Right renal cortex interstitium (tissue), 3 donors: ENCODE results near the gene SLC38A6. TPM values are rescaled to one million over a fixed set of nuclear protein-coding genes. Genes with fewer than 3 reads are reported as not detected.

Source experiments
- DNase-seq, 3 donors: peaks; one replicate each; pipeline ENCODE4 v3.0.0-alpha.2; 2013; ENCODE audit warnings: low read depth in 3 of 3, low spot score in 2 of 3
- polyA plus RNA-seq, 3 donors: library from polyadenylated mRNA; unstranded; fragments of 120-200 nt; gene quantifications; one replicate each; pipeline ENCODE4 v1.2.1, GENCODE V29; 2013; ENCODE audit not compliant: insufficient read length in 3 of 3

Gene SLC38A6
- 10 to 100 TPM; 20.4 to 21.8 (median 21.6) TPM for polyA plus RNA-seq

GRCh38 chr14:60980811-60981632 lies at the start of gene SLC38A6, which contains the start of gene TRMT5:
SLC38A6 (plus strand) TSS chr14:60981245; CDS start chr14:60981278, 33 bp downstream.
TRMT5 (minus strand) TSS chr14:60981079; CDS start chr14:60980973, 106 bp downstream.
- peak; percentile 86 to 89 (median 89) for DNase-seq

DNA sequence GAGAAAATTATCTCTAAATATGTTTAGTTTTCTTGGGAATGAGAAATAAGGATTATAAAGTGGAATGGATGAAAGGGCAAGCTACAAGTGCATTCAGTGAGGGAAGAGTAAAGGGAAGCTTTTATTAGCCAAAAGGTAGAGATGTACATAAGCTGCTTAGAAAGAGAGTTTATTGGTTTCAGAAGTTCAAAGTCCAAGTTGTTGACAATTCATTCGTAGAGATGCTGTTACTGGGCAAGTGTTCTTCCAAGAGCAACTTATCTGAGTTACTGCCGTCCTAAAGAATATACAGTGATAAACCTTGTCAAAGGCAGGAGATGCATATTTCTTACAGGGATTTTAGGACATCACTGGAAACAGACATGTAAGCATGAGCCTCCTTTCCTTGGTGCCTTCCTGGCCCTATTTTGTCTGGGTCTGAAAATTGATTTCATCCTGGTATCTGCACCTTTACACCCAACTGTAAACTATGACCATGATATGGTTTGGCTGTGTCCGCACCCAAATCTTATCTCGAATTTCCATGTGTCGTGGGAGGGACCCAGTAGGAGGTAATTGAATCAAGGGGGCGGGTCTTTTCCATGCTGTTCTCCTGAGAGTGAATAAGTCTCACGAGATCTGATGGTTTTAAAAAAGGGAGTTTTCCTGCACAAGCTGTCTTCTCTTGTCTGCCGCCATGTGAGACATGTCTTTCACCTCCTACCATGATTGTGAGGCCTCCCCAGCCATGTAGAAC lies 47.0 kb upstream of the SLC38A6 start:
- no peak for DNase-seq

DNA sequence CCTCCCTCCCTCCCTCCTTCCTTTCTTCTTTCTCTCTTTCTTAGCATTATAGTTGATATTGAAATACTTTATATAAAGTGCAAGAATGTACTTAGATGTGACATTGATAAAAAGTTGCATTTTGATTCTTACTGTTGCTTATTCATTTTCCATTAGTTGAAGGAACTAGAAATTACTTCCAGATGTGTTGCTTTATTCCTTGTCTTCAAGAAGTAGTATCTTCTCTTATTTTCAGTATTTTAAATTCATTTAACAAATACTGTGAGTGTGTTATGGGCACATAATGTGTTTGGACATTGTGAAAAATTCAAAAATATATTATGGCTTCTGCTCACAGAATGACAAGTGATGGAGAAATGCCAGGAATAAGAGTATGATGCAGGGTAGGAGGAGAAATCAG lies 45.7 kb upstream of the SLC38A6 start:
- DNase-seq: no peak

DNA sequence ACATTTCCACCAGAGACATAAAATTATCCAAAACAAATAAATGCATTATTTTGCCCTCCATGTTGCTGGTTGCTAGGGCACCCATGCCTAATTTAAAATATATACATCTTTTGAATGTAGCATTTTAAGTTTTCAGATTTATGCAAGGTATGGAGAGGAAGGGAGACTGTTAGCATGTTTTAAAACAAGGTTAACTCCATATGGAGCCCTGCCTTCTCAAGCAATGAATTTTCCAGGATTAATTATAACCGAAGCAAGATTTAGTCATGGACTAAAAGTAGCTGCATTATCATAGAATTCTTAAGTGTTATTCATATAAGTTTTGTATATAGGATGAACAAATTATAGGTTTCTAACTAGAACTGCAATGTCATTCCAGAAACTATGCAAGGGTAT lies 37.4 kb upstream of the SLC38A6 start:
- DNase-seq: no peak

DNA sequence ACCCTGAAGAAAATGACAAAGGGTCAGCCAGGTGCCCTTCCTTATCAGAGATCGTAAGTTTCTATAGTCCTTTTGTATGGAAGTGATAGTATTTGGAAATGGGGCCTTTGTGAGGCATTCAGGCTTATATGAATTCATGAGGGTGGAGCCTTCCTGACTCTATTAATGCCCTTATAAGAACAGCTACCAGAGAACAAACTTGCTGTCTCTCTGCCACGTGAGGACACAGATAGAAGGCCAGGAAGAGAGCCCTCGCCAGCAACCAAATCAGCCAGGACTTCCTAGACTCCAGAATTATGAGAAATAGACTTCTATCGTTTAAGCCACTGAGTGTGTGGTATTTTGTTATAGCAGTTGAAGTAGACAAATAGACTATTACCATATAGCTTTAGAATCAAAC lies 36.8 kb upstream of the SLC38A6 start:
- no peak for DNase-seq

DNA sequence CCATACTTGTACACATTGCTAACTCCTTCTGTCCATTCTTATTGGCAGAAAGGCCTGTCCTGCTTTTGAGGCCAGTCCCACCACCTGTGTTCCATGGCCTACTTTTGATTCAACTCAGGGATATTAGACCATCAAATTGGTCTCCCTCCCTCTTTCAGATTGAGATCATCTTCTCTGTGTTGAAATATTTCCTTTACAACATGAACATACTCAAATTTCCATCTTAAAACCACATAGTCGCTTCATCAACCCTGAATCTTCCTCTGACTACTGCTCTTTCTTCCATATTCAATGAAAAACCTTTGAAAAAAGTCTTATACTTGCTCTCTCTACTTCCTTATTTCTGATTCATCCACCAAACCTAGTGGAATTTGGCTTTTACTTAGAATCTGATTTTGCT lies 35.1 kb upstream of the SLC38A6 start:
- DNase-seq: no peak

DNA sequence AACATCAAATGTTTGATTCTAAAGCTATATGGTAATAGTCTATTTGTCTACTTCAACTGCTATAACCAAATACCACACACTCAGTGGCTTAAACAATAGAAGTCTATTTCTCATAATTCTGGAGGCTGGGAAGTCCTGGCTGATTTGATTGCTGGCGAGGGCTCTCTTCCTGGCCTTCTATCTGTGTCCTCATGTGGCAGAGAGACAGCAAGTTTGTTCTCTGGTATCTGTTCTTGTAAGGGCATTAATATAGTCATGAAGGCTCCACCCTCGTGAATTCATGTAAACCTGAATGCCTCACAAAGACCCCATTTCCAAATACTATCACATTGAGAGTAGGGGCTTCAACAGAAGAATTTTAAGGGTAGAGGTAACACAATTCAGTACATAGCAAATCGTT lies 34.3 kb upstream of the SLC38A6 start:
- no peak for DNase-seq

DNA sequence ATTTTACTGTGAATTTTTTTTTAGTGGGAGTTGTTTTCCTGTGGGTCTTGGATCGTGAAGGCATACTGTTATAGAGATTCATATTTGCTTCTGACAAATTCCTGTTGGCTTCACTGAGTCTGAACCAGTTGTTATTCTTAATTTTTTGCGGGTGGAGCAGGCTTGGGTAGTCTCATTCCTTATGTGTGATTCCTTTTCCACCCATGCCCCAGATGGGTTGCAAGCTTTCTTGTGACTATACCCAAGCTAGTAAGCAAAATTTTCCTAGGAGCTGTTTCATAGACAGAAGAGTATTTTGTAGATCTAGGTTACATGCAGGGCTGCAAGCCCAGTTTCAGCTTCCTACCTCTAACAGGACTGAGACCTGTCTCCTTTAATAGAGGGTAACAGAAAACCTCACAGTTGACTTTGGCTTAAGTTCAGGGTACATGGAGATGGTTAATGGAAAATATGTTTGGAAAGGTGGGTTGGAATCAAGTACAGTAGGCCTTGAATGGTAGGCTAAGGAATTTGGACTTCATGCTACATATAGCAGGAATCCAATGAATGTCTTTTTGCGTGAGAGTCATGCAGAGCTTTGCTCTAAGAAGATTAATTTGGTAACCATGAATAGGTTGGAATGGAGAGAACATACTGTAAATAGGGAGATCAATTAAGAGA lies 29.1 kb upstream of the SLC38A6 start:
- no peak for DNase-seq

- DNase-seq: no peak
Observed at GRCh38 chr14:60956202-60956601, 24.8 kb upstream of the SLC38A6 start.

- DNase-seq: no peak
Observed at GRCh38 chr14:60956632-60957031, 24.4 kb upstream of the SLC38A6 start.

- no peak for DNase-seq
Observed at GRCh38 chr14:60958146-60958545, 22.9 kb upstream of the SLC38A6 start.

DNA sequence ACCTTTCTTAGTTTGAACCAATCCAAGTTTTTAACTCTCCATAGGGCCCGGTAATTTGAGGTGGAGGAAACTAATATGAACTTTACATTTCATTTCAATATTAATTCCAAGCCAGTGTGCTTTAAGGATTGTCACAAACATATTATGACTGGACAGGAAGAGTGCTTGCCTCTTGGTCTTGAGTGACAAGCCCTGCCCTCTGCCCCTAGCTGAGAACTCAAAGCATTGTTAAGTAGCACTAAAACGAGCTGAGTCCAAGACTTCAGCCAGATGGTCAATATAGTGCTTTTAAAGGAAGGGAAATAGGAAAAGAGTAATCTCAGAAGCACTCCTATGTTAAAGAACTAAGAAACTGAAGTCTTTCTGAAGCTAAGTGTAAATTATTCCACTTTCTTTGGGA lies 17.3 kb upstream of the SLC38A6 start:
- DNase-seq: no peak

- no peak for DNase-seq
Observed at GRCh38 chr14:60964904-60965303, 16.1 kb upstream of the SLC38A6 start.

DNA sequence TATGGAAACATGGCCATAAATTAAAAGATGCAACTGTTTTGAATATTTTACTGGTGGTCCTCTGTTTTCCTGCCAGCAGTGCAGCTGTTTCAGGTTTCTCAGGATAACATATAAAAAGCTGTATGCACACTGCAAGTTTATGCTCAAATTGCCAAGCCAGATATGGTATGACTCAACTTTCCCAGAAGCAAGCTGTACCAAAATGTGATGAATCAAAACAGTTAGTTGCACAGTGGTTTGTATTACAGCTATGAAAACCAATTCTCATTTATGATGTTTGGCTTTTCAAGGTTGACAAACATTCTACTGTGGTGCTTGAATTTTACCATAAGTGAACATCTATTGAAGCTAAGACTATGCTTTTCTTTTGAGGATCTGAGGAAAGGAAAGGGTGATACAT lies 15.6 kb upstream of the SLC38A6 start:
- DNase-seq: no peak

- no peak for DNase-seq
Observed at GRCh38 chr14:60968099-60968498, 12.9 kb upstream of the SLC38A6 start.

- DNase-seq: no peak
Observed at GRCh38 chr14:60968671-60969070, 12.4 kb upstream of the SLC38A6 start.

DNA sequence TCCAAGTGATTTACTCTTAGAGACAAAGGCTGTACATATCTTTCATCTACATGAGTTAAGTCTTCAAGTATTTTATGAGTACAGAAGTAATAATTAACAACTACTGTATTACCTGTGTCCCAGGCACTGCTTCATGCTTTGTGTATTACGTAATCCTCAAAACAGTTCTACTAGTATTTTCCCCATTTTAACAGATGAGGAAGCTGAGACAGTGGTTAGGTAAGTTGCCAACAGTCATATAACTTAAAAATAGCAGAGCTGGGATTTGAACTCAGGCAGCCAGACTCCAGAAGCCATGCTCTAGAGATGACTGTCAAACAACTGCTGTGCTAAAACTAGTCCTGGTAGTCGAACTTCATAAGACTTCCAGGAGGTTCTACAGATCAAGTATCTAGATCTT lies 10.9 kb upstream of the SLC38A6 start:
- DNase-seq: no peak

GRCh38 chr14:60971271-60971670 lies 9.8 kb upstream of the SLC38A6 start:
- DNase-seq: no peak

- DNase-seq: no peak
Observed at GRCh38 chr14:60972295-60972694, 8.8 kb upstream of the SLC38A6 start.

DNA sequence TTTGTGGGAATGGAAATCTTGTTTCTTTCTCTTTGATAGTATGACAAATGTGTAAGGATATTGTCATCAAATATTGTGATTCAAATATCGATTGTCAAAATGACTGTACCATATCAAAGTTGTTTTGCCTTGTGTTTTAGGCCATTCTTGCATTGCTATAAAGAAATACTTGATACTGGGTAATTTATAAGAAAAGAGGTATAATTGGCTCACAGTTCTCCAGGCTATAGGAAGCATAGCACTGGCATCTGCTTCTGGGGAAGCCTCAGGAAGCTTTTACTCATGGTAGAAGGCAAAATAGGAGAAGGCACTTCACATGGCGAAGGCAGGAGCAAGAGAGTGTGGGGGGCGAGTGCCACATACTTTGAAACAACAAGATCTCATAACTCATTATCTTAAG lies 8.0 kb upstream of the SLC38A6 start:
- no peak for DNase-seq

GRCh38 chr14:60974090-60974651 lies 6.9 kb upstream of the SLC38A6 start:
- DNase-seq: no peak
